GM18498 (cell line): ENCODE data around the gene CALN1.

ENCODE experiments used
- ATAC-seq: cut with Tn5 transposase; IDR thresholded peaks from one replicate; pipeline ENCODE4 v1.9.1; 2021; ENCODE audit warnings: mild to moderate bottlenecking, moderate library complexity; ENCODE audit not compliant: unreplicated experiment

The CALN1 gene

GRCh38 chr7:71900556-71900955 is 511.6 kb downstream of the CALN1 start:
- ATAC-seq, result no peak

DNA sequence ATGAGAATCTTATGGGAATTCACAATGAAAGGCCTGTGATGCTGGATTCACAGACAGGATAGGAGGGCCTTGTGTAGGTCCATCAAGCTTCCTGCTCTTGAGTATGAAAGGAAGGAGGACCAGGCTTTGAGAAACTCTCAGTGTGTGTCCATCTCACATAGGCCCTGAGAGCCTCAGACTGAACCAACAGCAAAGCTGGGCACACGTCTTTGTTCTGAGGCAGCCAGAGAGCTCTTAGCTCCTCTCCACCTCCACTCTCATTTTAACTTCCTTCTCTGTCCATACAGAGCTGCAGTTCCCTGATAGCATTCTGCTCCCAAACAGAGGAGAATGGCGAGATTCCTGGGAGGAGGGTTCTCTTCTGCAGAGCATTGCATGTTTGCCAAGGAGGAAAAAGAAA is 515.6 kb downstream of the CALN1 start:
- no peak for ATAC-seq

- ATAC-seq, result no peak
Measured at GRCh38 chr7:71886046-71886445, 526.1 kb downstream of the CALN1 start.

- no peak for ATAC-seq
Measured at GRCh38 chr7:71885487-71885886, 526.7 kb downstream of the CALN1 start.

- no peak for ATAC-seq
Measured at GRCh38 chr7:71883415-71883814, 528.7 kb downstream of the CALN1 start.

GRCh38 chr7:71871446-71871845 is 540.7 kb downstream of the CALN1 start:
- ATAC-seq, result no peak

DNA sequence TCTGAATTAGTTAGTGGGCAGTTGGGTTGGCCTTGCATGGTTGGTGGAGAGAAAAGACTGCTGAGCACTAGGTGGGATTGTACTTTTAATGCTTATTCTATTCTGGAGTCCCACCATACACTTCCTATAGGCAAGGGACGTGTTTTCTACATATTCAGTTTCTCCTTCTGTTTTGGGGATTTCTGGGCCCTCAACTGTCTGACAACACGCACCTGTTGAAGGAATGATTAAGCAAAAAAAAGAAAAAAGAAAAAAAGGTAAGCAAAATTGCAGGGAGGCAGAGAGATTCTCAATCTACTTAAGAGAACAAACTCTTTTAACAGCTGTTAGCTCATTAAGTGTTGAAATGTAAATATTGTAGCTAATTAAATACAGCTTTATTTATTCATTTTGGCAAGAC is 541.3 kb downstream of the CALN1 start:
- ATAC-seq, result no peak

GRCh38 chr7:71868797-71869196 is 543.3 kb downstream of the CALN1 start:
- ATAC-seq, result no peak

DNA sequence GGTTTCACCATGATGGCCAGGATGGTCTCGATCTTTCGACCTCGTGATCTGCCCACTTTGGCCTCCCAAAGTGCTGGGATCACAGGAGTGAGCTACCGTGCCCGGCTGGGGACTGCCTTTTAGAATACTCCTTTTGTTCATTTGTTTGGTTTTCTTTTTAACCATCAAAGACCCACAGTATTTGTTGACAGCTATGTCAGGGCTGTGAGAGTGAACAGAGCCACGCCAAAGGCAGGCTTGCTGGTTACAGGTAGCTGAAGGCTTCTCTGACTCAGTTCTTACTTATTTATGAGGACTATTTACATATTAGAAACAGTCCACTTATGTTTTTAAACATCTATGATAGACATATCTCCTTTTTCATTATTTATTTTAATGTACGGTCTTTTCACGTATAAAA is 544.5 kb downstream of the CALN1 start:
- ATAC-seq, result no peak

DNA sequence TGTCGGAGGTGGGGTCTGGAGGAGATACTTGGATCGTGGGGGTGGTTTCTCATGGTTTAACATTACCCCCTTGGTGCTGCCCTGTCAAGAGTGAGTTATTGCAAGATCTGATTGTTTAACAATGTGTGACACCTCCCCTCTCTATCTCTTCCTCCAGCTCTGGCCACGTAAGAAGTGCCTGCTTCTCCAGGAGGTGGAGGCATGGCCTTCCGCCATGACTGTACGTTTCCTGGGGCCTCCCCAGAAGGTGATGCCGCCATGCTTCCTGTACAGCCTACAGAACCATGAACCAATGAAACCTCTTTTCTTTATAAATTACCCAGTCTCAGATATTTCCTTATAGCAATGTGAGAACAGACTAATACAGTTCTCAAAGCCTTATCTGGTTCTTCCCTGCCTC is 547.0 kb downstream of the CALN1 start:
- no peak for ATAC-seq

- ATAC-seq, result no peak
Measured at GRCh38 chr7:71864130-71864529, 548.0 kb downstream of the CALN1 start.

DNA sequence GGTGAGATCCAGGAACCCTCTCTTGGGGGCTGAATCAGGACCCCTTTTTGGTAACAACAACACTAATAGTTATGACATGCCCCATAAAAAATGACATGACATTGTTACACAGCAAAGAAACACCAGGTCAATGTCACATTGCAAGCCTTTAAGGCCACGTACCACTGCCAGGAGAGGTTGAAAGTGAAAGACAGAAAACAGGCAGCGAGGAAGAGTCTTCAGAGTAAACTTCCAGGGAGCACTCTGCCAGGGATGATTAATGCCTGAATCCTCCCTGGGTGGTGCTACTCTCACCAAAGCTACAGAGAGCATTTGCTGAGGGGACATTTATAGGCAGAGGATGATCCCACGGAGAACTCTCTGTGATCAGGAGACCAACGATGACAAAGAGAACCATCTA is 551.6 kb downstream of the CALN1 start:
- ATAC-seq, result no peak

DNA sequence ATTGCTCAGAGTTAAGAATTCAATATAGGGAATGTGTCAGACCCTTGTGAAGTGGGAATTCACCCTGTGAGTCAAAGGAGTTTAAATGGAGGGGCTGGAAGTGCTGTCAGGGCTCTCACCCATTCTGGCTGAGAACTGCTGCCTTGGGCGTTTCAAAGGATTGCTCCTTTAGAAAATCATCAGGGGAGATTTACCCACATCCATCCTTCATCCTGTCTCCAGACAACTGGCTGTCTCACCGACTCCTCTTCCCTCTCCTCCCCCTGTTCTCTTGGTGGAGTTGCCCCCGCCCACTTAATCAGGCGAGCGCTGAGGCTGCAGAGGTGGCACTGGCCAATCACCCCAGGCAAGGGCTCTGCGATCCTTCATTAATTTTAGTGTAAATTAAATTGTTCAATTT is 554.8 kb downstream of the CALN1 start:
- no peak for ATAC-seq

- no peak for ATAC-seq
Measured at GRCh38 chr7:71854546-71855397, 557.4 kb downstream of the CALN1 start.

DNA sequence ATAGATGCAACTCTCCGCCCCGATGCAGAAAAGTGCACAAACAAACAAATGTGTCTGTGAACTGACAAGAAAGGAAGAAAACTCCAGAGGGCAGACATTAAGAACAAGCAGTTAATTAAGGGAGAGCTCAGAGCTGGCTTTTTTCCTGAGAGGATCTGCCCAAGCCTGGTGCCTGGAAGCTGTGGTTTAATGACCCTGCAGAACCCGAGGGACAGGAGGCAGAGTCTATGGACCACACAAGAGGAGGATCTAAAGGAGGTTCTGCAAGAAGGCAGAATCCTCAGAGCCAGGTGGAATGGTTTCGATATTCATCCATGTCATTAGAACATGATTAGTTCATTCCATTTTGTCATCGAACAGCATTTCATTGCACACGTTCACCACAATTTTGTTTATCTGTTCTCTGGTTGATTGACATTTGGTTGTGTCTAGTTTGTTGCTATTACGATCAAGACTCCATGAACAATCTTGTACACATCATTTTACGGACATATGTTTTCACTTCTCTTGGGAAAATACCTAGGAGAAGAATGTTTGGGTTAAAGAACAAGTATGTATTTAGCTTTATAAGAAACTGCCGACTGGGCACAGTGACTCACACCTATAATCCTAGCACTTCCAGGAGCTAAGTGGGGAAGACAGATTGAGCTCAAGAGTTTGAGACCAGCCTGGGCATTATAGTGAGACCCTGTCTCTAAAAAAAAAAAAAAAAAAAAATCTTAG is 560.2 kb downstream of the CALN1 start:
- no peak for ATAC-seq

DNA sequence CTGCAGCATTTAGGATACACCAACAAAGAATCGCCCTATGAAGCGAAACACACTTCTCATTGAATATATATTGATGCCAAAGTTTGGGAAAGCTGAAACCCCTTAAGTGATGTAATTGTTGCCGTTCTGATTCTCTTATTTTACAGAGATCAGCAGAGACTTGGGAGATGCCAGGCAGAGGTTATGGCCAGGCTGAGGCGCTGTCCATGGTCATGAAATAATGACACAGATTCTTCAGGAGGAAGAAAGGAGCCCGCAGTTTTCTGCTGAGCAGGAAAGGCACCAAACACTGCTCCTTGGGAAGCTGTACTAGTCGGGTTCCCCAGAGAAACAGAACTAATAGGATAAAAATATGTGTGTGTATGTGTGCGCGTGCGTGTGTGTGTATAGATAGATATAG is 566.0 kb downstream of the CALN1 start:
- ATAC-seq, result no peak

- no peak for ATAC-seq
Measured at GRCh38 chr7:71843676-71844075, 568.5 kb downstream of the CALN1 start.

DNA sequence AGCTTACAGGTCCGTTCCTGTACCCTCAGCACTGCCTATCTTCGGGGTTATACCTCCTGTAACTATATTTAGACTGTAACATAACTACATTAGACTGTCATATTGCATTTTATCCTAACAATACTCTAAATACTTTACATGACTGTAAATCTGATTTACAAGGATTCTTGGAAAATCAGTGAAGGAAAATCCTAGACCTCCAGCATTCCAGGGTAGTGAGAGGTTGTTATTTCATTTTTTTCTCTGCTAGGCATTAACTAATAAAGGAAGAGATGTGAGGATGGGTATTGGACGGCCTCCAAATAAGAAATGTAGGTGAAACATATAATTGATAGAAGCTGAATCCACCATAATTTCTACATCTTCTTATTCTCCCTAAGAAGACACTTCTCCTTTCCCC is 569.4 kb downstream of the CALN1 start:
- ATAC-seq, result no peak

- ATAC-seq, result no peak
Measured at GRCh38 chr7:71842381-71842780, 569.8 kb downstream of the CALN1 start.

DNA sequence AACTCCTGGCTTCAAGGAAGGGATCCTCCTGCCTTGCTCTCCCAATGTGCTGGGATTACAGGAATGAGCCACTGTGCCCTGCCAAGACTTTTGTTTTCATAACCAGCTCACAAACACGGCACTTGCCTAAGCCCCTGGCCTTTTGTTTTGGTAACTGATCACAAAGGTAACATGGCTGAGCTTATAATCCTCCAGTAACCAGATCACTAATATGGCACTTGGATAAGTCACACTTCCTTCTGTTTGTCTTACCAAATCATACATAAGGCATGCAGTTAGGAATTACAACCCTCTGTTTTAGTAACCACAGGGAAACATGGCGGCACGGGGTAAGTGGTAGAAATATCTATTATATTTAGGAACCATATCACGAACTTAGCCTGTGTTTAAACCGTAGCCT is 577.1 kb downstream of the CALN1 start:
- no peak for ATAC-seq

DNA sequence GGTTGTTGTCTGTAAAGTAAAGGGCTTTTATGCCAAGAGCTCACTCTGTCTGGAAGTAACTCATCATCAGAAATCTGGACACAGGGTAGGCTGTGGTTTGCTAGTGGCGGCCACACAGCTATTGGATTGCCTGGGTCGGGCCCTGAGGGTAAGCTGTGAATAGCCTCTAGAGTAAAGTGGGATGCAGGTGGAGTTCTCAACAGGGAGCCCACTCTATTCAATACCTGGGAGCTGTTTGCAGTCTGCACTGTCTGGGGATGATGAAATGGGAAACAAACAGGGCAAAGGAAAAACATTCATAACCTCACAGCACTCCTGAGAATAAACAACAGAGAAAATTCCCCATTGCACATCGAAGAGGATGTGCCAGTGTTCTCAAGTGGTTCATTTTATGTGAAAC is 582.6 kb downstream of the CALN1 start:
- no peak for ATAC-seq

DNA sequence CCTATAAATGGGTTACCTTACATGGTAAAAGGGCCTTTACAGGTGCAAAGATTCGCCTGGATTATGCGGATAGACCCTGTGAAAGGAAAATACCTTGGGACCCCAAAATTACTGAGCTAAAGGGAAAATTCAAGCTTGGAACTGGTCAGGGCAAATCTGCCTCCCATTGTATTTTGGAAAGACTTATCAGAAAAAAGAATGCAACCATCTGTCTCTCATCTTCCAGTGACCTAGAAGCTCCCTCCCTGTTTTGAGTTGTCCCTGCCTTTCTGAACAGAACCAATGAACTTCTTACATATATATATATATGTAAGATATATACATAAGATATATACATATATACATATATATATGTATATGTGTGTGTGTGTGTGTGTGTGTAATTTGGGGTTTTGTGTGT is 583.8 kb downstream of the CALN1 start:
- no peak for ATAC-seq
